Measurements from ENCODE around the gene MANF. TPM values are rescaled to one million over a fixed set of nuclear protein-coding genes. Genes with fewer than 3 reads are reported as not detected.
"Not testable (repeated sequence)": the region's sequence is repeated elsewhere in the genome, so short reads cannot be mapped to it uniquely, and the experiment has no call there.

MANF gene
- total RNA-seq, 3 donors from 2014 or later, result 34.2 to 80.6 (median 40.0) TPM

- H3K4me3 ChIP-seq, result no peak overlapping the region
- TF ChIP-seq POLR2AphosphoS5 (IDR thresholded peaks at IDR 0.05) (no peak), POLR2A (IDR thresholded peaks at IDR 0.05) (no peak)
- TF ChIP-seq, protein P1, sequence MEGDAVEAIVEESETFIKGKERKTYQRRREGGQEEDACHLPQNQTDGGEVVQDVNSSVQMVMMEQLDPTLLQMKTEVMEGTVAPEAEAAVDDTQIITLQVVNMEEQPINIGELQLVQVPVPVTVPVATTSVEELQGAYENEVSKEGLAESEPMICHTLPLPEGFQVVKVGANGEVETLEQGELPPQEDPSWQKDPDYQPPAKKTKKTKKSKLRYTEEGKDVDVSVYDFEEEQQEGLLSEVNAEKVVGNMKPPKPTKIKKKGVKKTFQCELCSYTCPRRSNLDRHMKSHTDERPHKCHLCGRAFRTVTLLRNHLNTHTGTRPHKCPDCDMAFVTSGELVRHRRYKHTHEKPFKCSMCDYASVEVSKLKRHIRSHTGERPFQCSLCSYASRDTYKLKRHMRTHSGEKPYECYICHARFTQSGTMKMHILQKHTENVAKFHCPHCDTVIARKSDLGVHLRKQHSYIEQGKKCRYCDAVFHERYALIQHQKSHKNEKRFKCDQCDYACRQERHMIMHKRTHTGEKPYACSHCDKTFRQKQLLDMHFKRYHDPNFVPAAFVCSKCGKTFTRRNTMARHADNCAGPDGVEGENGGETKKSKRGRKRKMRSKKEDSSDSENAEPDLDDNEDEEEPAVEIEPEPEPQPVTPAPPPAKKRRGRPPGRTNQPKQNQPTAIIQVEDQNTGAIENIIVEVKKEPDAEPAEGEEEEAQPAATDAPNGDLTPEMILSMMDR (IDR thresholded peaks at IDR 0.05), result no peak
- intact Hi-C loops (cut with DNase I; ENCODE audit: low total_unique reads), result no loop called here
- H3K27ac ChIP-seq, result no peak overlapping the region
- DNase-seq (ENCODE audit: low spot score in 2 of 2), result no peak
- no peaks in the 10 kb centered on the region for H3K4me1 ChIP-seq
- no peaks in the 10 kb centered on the region for H3K9me3 ChIP-seq
- H3K36me3 ChIP-seq, result no peaks in the 10 kb centered on the region
- no peaks in the 10 kb centered on the region for H3K27me3 ChIP-seq
Observed at GRCh38 chr3:51358981-51359380, 26.1 kb upstream of the MANF start.

DNA sequence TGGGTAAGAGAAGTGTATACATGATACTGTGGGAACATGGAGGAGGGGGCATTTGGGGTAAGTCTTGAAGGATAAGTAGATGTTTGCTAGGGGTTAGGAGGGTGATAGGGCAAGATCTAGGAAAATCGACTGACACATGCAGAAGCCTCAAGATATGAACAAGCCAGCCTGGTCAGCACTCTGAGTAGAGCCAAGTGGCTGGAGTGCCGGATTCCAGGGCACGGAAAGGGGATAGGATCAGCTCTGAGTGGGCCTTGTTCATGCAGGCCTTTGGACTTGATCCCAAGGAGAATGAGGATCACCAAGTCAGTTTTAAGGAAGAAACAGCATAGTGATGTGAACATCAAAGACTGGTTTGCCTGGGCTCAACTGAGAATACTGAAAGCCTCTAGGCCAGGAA lies 24.3 kb upstream of the MANF start:
- DNase-seq (ENCODE audit: low spot score in 2 of 2), result no peak
- H3K4me3 ChIP-seq, result no peak overlapping the region

DNA sequence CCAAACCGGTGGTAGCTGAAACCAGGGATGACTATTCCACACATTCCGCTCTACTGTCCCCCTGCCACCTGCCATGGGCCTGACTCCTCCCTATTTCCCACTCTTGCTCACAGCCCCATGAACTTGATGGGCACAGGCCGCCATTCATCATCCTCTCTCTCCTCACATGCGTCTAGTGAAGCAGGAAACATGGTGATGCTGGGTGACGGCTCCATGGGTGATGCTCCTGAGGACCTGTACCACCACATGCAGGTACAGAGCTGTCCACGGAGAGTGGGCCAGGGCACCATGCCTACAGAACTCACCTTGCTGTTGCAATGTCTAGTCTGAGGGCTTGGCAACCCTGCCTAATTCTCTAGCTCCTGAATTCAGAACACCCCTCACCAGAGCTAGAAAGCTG lies 23.3 kb upstream of the MANF start:
- no peak for DNase-seq (ENCODE audit: low spot score in 2 of 2)

More for the DNA sequence above, 24.3 kb upstream of the MANF start:
- no peaks in the 10 kb centered on the region for H3K9me3 ChIP-seq
- no peak overlapping the region for H3K27ac ChIP-seq
- no peaks in the 10 kb centered on the region for H3K27me3 ChIP-seq
- intact Hi-C loops (cut with DNase I; ENCODE audit: low total_unique reads), result no loop called here
- TF ChIP-seq, protein P1 (IDR thresholded peaks at IDR 0.05), result no peak
- TF ChIP-seq POLR2A (IDR thresholded peaks at IDR 0.05) (no peak), POLR2AphosphoS5 (IDR thresholded peaks at IDR 0.05) (no peak)
- no peaks in the 10 kb centered on the region for H3K36me3 ChIP-seq
- no peaks in the 10 kb centered on the region for H3K4me1 ChIP-seq

GRCh38 chr3:51362476-51362875 lies 22.6 kb upstream of the MANF start:
- Histone ChIP-seq H3K4me3 (no peak overlapping the region), H3K36me3 (no peaks in the 10 kb centered on the region), H3K4me1 (no peaks in the 10 kb centered on the region), H3K27ac (no peak overlapping the region), H3K9me3 (no peaks in the 10 kb centered on the region), H3K27me3 (no peaks in the 10 kb centered on the region)
- intact Hi-C loops (cut with DNase I; ENCODE audit: low total_unique reads), result no loop called here
- no peak for TF ChIP-seq POLR2A (IDR thresholded peaks at IDR 0.05)
- no peak for TF ChIP-seq POLR2AphosphoS5 (IDR thresholded peaks at IDR 0.05)
- TF ChIP-seq, protein P1 (IDR thresholded peaks at IDR 0.05), result no peak
- no peak for DNase-seq (ENCODE audit: low spot score in 2 of 2)

More for the DNA sequence above, 23.3 kb upstream of the MANF start:
- intact Hi-C loops (cut with DNase I; ENCODE audit: low total_unique reads), result no loop called here
- Histone ChIP-seq H3K4me3 (no peak overlapping the region), H3K9me3 (no peaks in the 10 kb centered on the region), H3K4me1 (no peaks in the 10 kb centered on the region), H3K27me3 (no peaks in the 10 kb centered on the region), H3K36me3 (no peaks in the 10 kb centered on the region), H3K27ac (no peak overlapping the region)
- TF ChIP-seq POLR2A (IDR thresholded peaks at IDR 0.05) (no peak), POLR2AphosphoS5 (IDR thresholded peaks at IDR 0.05) (no peak)
- TF ChIP-seq, protein P1 (IDR thresholded peaks at IDR 0.05), result no peak

DNA sequence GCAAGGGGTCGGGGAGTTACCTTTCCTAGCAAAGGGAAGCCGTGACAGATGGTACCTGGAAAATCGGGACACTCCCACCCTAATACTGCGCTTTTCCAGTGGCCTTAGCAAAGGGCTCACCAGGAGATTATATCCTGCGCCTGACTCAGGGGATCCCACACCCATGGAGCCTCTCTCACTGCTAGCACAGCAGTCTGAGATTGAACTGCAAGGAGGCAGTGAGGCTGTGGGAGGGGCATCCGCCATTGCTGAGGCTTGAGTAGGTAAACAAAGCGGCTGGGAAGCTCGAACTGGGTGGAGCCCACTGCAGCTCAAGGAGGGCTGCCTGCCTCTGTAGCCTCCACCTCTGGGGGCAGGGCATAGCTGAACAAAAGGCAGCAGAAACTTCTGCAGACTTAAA lies 16.8 kb upstream of the MANF start:
- H3K27me3 ChIP-seq; H3K36me3 ChIP-seq; intact Hi-C loops (cut with DNase I; ENCODE audit: low total_unique reads); H3K4me1 ChIP-seq; H3K9me3 ChIP-seq; H3K27ac ChIP-seq; DNase-seq (ENCODE audit: low spot score in 2 of 2); H3K4me3 ChIP-seq: not testable (repeated sequence)
